ENCODE results near the gene TRIOBP. TPM values are rescaled to one million over a fixed set of nuclear protein-coding genes. Genes with fewer than 3 reads are reported as not detected.

The TRIOBP gene
- total and polyA plus RNA-seq, 2 of the 13 experiments (the other 11 are each of a cell fraction or from before 2014, with no cell fraction given) = 6.1 to 15.4 TPM

- no peaks in the 10 kb centered on the region for H4K20me1 ChIP-seq (ENCODE audit: insufficient read depth, low read length)
- peaks cover 28% of the 10 kb centered on the region for H3K4me1 ChIP-seq (ENCODE audit: insufficient read depth, low read length)
- no peak overlapping the region for H3K27ac ChIP-seq (ENCODE audit: extremely low read length, insufficient read depth, low read length)
- FAIRE-seq (no peak), ATAC-seq (no peak), DNase-seq (ENCODE audit: low spot score) (no peak)
- no peak for TF ChIP-seq GABPA (IDR thresholded peaks at IDR 0.05; ENCODE audit: low read depth, low read length)
- no peak for TF ChIP-seq GABPA (CRISPR knock-in tag; IDR thresholded peaks at IDR 0.05; ENCODE audit: low read depth)
- peak; percentile 39; the same call in 1 of the 2 replicates for TF ChIP-seq RBFOX2 (IDR thresholded peaks at IDR 0.05; ENCODE audit: low read depth, low read length)
- intact Hi-C loops (cut with micrococcal nuclease; ENCODE audit: unreplicated experiment) (no loop called here), in situ Hi-C loops (cut with HindIII; ENCODE audit: extremely low pct_ligation_motif_present, low pct_unique_long_range_greater_than_20kb) (loop anchor here (5.0 to 10.0 kb wide), 2 partner anchors 47 to 119 kb away; no protein-coding TSS in a partner anchor)
- H3K27me3 ChIP-seq (ENCODE audit: control insufficient read depth in 1 of 2, insufficient read depth in 2 of 2, low read length in 2 of 2) = no peaks in the 10 kb centered on the region
- no peaks in the 10 kb centered on the region for H3K79me2 ChIP-seq (ENCODE audit: insufficient read depth, low read length)
- ChIA-PET CTCF (ENCODE audit: low intra/inter-chr PET ratio, low total read pairs) (no interaction called here), POLR2A (interaction anchor here (0.8 to 5.5 kb wide), 5 partner anchors 7 to 48 kb away, joined by 3 to 67 read pairs (median 4); partner anchors contain the start of genes ANKRD54 and GCAT)
- no TSS peak for BruUV-seq (replicated peaks)
- no peak overlapping the region for H2AFZ ChIP-seq (ENCODE audit: low read length)
- H3K36me3 ChIP-seq (replicated peaks in 1 of 2; ENCODE audit: control insufficient read depth in 1 of 2, insufficient read depth in 2 of 2, low read length in 2 of 2) = peaks cover 8 to 18% of the 10 kb centered on the region in 2 experiments; a peak in 4 of 5 replicates
- H3K4me2 ChIP-seq (ENCODE audit: low read depth, low read length) = no peak overlapping the region
- 97% methylated on average over 8 of the region's 12 CpGs for WGBS (ENCODE audit: low lambda C conversion rate)
- H3K4me3 ChIP-seq (replicated peaks in 1 of 3; ENCODE audit: insufficient read depth in 1 of 3, low read depth in 2 of 3, low read length in 3 of 3) = no peak overlapping the region
- no peak overlapping the region for H3K9ac ChIP-seq (ENCODE audit: insufficient read depth, low read depth, low read length)
- no peaks in the 10 kb centered on the region for H3K9me3 ChIP-seq (ENCODE audit: low read length)
Observed at GRCh38 chr22:37815593-37815992, 118.7 kb downstream of the TRIOBP start.

GRCh38 chr22:37816543-37817180 is 119.8 kb downstream of the TRIOBP start:
- in situ Hi-C loops (cut with HindIII; ENCODE audit: extremely low pct_ligation_motif_present, low pct_unique_long_range_greater_than_20kb) = loop anchor here (5.0 to 10.0 kb wide), 2 partner anchors 46 to 118 kb away; no protein-coding TSS in a partner anchor
- no peak overlapping the region for H3K27ac ChIP-seq (ENCODE audit: extremely low read length, insufficient read depth, low read length)

More at GRCh38 chr22:37816543-37817180, 119.8 kb downstream of the TRIOBP start:
- ChIA-PET CTCF (ENCODE audit: low intra/inter-chr PET ratio, low total read pairs) (interaction anchor here (1.8 to 2.6 kb wide), 3 partner anchors 46 to 149 kb away, joined by 4 to 28 read pairs (median 23); no protein-coding TSS in a partner anchor), POLR2A (interaction anchor here (0.6 to 5.5 kb wide), 11 partner anchors 8 to 137 kb away, joined by 3 to 67 read pairs (median 8); partner anchors contain the start of genes ANKRD54, C22orf23, GCAT and POLR2F)
- Histone ChIP-seq H3K4me1 (ENCODE audit: insufficient read depth, low read length) (peaks cover 38% of the 10 kb centered on the region), H3K4me3 (replicated peaks in 1 of 3; ENCODE audit: insufficient read depth in 1 of 3, low read depth in 2 of 3, low read length in 3 of 3) (no peak overlapping the region), H3K27me3 (ENCODE audit: control insufficient read depth in 1 of 2, insufficient read depth in 2 of 2, low read length in 2 of 2) (no peaks in the 10 kb centered on the region), H3K4me2 (ENCODE audit: low read depth, low read length) (no peak overlapping the region), H3K9ac (ENCODE audit: insufficient read depth, low read depth, low read length) (no peak overlapping the region), H3K36me3 (replicated peaks in 1 of 2; ENCODE audit: control insufficient read depth in 1 of 2, insufficient read depth in 2 of 2, low read length in 2 of 2) (peaks cover 8 to 18% of the 10 kb centered on the region in 2 experiments; a peak in 4 of 5 replicates), H2AFZ (ENCODE audit: low read length) (no peak overlapping the region), H3K79me2 (ENCODE audit: insufficient read depth, low read length) (no peaks in the 10 kb centered on the region), H3K9me3 (ENCODE audit: low read length) (no peaks in the 10 kb centered on the region), H4K20me1 (ENCODE audit: insufficient read depth, low read length) (no peaks in the 10 kb centered on the region)
- DNase-seq (ENCODE audit: low spot score) = no peak
- ATAC-seq = no peak
- WGBS (ENCODE audit: low lambda C conversion rate) = 94% methylated on average over 23 of the region's 23 CpGs
- no peak for TF ChIP-seq IRF2 (CRISPR knock-in tag; IDR thresholded peaks at IDR 0.05)
- TF ChIP-seq AGO2 (optimal IDR thresholded peaks at IDR 0.05; ENCODE audit: low read depth, low read length) = peak; percentile 37
- no peak for TF ChIP-seq ZNF451 (CRISPR knock-in tag; IDR thresholded peaks at IDR 0.05)
- intact Hi-C loops (cut with micrococcal nuclease; ENCODE audit: unreplicated experiment) = loop anchor here (1.0 kb wide), 2 partner anchors 47 to 149 kb away; no protein-coding TSS in a partner anchor
- BruUV-seq (replicated peaks) = no TSS peak
- FAIRE-seq = no peak
